Loucy (cell line): Measurements from ENCODE around the gene NELFA.

Experiments
- H2AFZ ChIP-seq: fragments of 200-600 bp; sonication (generic); 2 replicates; pipeline ENCODE4 v1.6.0; 2016; ENCODE audit warnings: antibody characterized with exemption, mild to moderate bottlenecking, low read length, moderate library complexity
- H3F3A ChIP-seq: fragments of 200-600 bp; 2 replicates; pipeline ENCODE4 v1.6.0; 2016; ENCODE audit warnings: antibody characterized with exemption, low read depth, mild to moderate bottlenecking
- H3K27me3 ChIP-seq: fragments of 200-600 bp; sonication (generic); 2 replicates; pipeline ENCODE4 v1.6.1; 2014; ENCODE audit warnings: low read length, mild to moderate bottlenecking; ENCODE audit not compliant: insufficient read depth, poor library complexity, severe bottlenecking
- H3K36me3 ChIP-seq: fragments of 200-600 bp; sonication (generic); 2 replicates; pipeline ENCODE4 v1.6.1; 2016; ENCODE audit warnings: low read length; ENCODE audit not compliant: insufficient read depth
- H3K4me1 ChIP-seq: fragments of 200-600 bp; sonication (generic); 2 replicates; pipeline ENCODE4 v1.5.1; 2014; ENCODE audit warnings: low read length, mild to moderate bottlenecking; ENCODE audit not compliant: insufficient read depth, poor library complexity, severe bottlenecking
- H3K4me2 ChIP-seq: fragments of 200-600 bp; sonication (generic); 2 replicates; pipeline ENCODE4 v1.6.0; 2014; ENCODE audit warnings: antibody characterized with exemption, low read length, low read depth, mild to moderate bottlenecking; ENCODE audit not compliant: poor library complexity, severe bottlenecking
- H3K4me3 ChIP-seq: fragments of 200-600 bp; sonication (generic); 2 replicates; pipeline ENCODE4 v1.5.1; 2014; ENCODE audit warnings: low read length, mild to moderate bottlenecking, mixed read lengths; ENCODE audit not compliant: poor library complexity, severe bottlenecking
- H3K79me2 ChIP-seq: fragments of 200-600 bp; sonication (generic); 2 replicates; pipeline ENCODE4 v1.6.1; 2014; ENCODE audit warnings: low read length; ENCODE audit not compliant: insufficient read depth
- H3K9ac ChIP-seq: fragments of 200-600 bp; sonication (generic); 2 replicates; pipeline ENCODE4 v1.6.0; 2014; ENCODE audit warnings: mild to moderate bottlenecking, low read depth, low read length, moderate library complexity; ENCODE audit not compliant: poor library complexity, severe bottlenecking
- H3K9me2 ChIP-seq: fragments of 200-600 bp; sonication (generic); replicated peaks from 2 replicates; pipeline ENCODE4 v1.6.1; 2016; ENCODE audit warnings: low read depth, low read length, mixed read lengths
- H3K9me3 ChIP-seq: fragments of 200-600 bp; sonication (generic); 2 replicates; pipeline ENCODE4 v1.6.1; 2014; ENCODE audit warnings: mild to moderate bottlenecking, antibody characterized with exemption, low read length, low read depth; ENCODE audit not compliant: insufficient read depth
- H4K20me1 ChIP-seq: fragments of 200-600 bp; sonication (generic); 2 replicates; pipeline ENCODE4 v1.6.0; 2014; ENCODE audit warnings: antibody characterized with exemption, low read length, mild to moderate bottlenecking; ENCODE audit not compliant: insufficient read depth, poor library complexity, severe bottlenecking
- EZH2phosphoT487 ChIP-seq: fragments of 200-600 bp; IDR thresholded peaks from 2 replicates; pipeline ENCODE4 v1.6.1; 2018; ENCODE audit warnings: antibody characterized with exemption, mild to moderate bottlenecking, moderate library complexity, borderline replicate concordance
- TF ChIP-seq, protein P1 (sequence below): fragments of 200-600 bp; sonication (generic); conservative IDR thresholded peaks from 2 replicates; pipeline ENCODE4 v1.5.1; 2014; ENCODE audit warnings: mild to moderate bottlenecking, antibody characterized with exemption, low read length

NELFA gene

GRCh38 chr4:1933700-1934099, 75.1 kb downstream of the NELFA start:
- Histone ChIP-seq H3F3A (no peaks in the 10 kb centered on the region), H3K9ac (no peak overlapping the region), H3K4me1 (no peaks in the 10 kb centered on the region), H4K20me1 (peaks cover 8% of the 10 kb centered on the region), H3K79me2 (peaks cover 3% of the 10 kb centered on the region; the same call in 1 of the 2 replicates), H3K36me3 (peaks cover 71% of the 10 kb centered on the region), H3K9me3 (no peaks in the 10 kb centered on the region), H3K4me3 (no peak overlapping the region), H2AFZ (no peak overlapping the region), H3K27me3 (no peaks in the 10 kb centered on the region), H3K9me2 (no peaks in the 10 kb centered on the region), H3K4me2 (no peak overlapping the region)
- TF ChIP-seq, protein P1, sequence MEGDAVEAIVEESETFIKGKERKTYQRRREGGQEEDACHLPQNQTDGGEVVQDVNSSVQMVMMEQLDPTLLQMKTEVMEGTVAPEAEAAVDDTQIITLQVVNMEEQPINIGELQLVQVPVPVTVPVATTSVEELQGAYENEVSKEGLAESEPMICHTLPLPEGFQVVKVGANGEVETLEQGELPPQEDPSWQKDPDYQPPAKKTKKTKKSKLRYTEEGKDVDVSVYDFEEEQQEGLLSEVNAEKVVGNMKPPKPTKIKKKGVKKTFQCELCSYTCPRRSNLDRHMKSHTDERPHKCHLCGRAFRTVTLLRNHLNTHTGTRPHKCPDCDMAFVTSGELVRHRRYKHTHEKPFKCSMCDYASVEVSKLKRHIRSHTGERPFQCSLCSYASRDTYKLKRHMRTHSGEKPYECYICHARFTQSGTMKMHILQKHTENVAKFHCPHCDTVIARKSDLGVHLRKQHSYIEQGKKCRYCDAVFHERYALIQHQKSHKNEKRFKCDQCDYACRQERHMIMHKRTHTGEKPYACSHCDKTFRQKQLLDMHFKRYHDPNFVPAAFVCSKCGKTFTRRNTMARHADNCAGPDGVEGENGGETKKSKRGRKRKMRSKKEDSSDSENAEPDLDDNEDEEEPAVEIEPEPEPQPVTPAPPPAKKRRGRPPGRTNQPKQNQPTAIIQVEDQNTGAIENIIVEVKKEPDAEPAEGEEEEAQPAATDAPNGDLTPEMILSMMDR, result no peak
- TF ChIP-seq EZH2phosphoT487, result no peak

DNA sequence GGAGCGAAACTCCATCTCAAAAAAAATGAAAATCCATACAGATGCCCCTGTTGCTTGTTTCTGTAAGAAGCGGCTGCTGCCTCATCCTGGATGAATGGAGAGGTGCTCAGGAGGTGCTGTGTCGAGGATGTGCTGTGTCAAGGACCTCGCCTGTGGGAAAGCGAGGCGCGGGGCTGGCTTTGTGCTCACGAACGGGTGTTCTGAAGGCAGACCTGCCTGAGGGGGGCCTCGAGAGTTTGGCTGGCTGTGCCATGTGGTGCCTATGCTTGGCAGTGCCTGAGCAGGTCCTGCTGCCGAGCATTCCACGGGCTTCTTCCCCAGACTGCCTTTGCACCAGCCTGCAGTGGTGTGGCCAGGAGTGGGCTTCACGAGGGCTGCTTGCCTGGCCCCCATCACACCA, 76.0 kb downstream of the NELFA start:
- Histone ChIP-seq H4K20me1 (peaks cover 13% of the 10 kb centered on the region), H3K4me2 (no peak overlapping the region), H3K9me3 (no peaks in the 10 kb centered on the region), H3F3A (no peaks in the 10 kb centered on the region), H3K4me1 (no peaks in the 10 kb centered on the region), H2AFZ (no peak overlapping the region), H3K9ac (no peak overlapping the region), H3K36me3 (peaks cover 73% of the 10 kb centered on the region), H3K27me3 (no peaks in the 10 kb centered on the region), H3K79me2 (peaks cover 13% of the 10 kb centered on the region; the same call in 1 of the 2 replicates), H3K9me2 (no peaks in the 10 kb centered on the region), H3K4me3 (no peak overlapping the region)
- TF ChIP-seq, protein P1, result no peak
- TF ChIP-seq EZH2phosphoT487, result no peak
